Measurements from ENCODE around the gene CT45A1.
"Not testable (repeated sequence)": the region's sequence is repeated elsewhere in the genome, so short reads cannot be mapped to it uniquely, and the experiment has no call there.

- not testable (repeated sequence) for TF ChIP-seq CTCF, POLR2A (IDR thresholded peaks at IDR 0.05)
Observed at GRCh38 chrX:135768091-135768490, 54.7 kb downstream of the CT45A1 start, which contains the start of gene CT45A3.
